Keratinocyte (primary cell): ENCODE results near the gene INSYN2A.

ENCODE experiments used
- EZH2 ChIP-seq: IDR thresholded peaks from one replicate; pipeline ENCODE4 v1.6.1; 2012; ENCODE audit warnings: inconsistent platforms, mild to moderate bottlenecking, low read length, moderate library complexity
- TF ChIP-seq, protein P1 (sequence below), 3 experiments: IDR thresholded peaks in 1 of 3; conservative IDR thresholded peaks in 1 of 3; optimal IDR thresholded peaks in 1 of 3; 2 replicates in 2 of 3; 3 replicates in 1 of 3; pipeline versions ENCODE3 to v1.5.1; 2011; ENCODE audit warnings: low read length in 3 of 3, mild to moderate bottlenecking in 3 of 3, moderate library complexity in 2 of 3, control low read depth in 1 of 3, inconsistent platforms in 1 of 3; ENCODE audit not compliant: insufficient read depth in 2 of 3; ENCODE audit errors: extremely low read depth in 1 of 3

DNA sequence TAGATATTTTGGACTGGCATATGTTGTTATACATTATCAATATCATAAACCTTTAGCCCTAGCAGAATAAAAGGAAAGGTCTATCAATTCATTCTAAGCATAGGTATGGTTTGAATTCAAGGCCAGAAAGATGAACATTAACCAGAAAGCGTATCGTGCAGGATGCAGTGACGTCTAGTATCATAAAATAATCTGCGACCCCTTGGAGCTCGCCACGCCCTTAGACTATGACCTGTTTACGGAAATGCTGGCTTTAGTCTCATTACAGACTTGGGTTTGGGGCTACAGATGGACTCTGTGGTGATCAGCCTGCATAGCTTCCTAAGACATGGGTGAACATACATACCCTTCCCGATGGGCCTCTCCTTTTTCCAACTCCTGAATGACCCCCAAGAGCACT is 21.5 kb downstream of the INSYN2A start:
- TF ChIP-seq, protein P1, sequence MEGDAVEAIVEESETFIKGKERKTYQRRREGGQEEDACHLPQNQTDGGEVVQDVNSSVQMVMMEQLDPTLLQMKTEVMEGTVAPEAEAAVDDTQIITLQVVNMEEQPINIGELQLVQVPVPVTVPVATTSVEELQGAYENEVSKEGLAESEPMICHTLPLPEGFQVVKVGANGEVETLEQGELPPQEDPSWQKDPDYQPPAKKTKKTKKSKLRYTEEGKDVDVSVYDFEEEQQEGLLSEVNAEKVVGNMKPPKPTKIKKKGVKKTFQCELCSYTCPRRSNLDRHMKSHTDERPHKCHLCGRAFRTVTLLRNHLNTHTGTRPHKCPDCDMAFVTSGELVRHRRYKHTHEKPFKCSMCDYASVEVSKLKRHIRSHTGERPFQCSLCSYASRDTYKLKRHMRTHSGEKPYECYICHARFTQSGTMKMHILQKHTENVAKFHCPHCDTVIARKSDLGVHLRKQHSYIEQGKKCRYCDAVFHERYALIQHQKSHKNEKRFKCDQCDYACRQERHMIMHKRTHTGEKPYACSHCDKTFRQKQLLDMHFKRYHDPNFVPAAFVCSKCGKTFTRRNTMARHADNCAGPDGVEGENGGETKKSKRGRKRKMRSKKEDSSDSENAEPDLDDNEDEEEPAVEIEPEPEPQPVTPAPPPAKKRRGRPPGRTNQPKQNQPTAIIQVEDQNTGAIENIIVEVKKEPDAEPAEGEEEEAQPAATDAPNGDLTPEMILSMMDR (optimal IDR thresholded peaks at IDR 0.05 in 1 of 3, IDR thresholded peaks at IDR 0.05 in 1 of 3, conservative IDR thresholded peaks at IDR 0.05 in 1 of 3; ENCODE audit: extremely low read depth in 1 of 3, insufficient read depth in 2 of 3, low read length in 3 of 3) = no peak
- TF ChIP-seq EZH2 = no peak
